IMR-90 (cell line): Measurements from ENCODE around the gene LHFPL6. TPM values are rescaled to one million over a fixed set of nuclear protein-coding genes. Genes with fewer than 3 reads are reported as not detected.

Experiments used
- ATAC-seq: fragments of 200-7000 bp; cut with Tn5 transposase; 2 replicates; pipeline ENCODE4 v1.9.1; 2020; ENCODE audit warnings: low read depth, mild to moderate bottlenecking, moderate library complexity
- BruUV-seq: library from RNA; stranded (reverse); fragments of 400-500 nt; replicated peaks from 2 replicates; lab custom pipeline; 2021; lab: Mats Ljungman, UMichigan
- CTCF ChIA-PET: fragments of 300-600 bp; formaldehyde crosslinking; extraction: SDS; loops from one replicate; lab custom pipeline; 2021; ENCODE audit warnings: antibody characterized with exemption; lab: Yijun Ruan, JAX
- POLR2A ChIA-PET: fragments of 300-600 bp; sonication (Branson Sonifier 250); formaldehyde crosslinking; loops from one replicate; lab custom pipeline; 2022; ENCODE audit warnings: antibody characterized with exemption; ENCODE audit not compliant: unreplicated experiment; lab: Charles Lee
- DNase-seq: peaks from one replicate; pipeline ENCODE4 v3.0.0; 2013
- H2AFZ ChIP-seq: replicated peaks from 2 replicates; pipeline ENCODE3; 2013; ENCODE audit warnings: low read length, mild to moderate bottlenecking; ENCODE audit not compliant: poor library complexity
- H2AK5ac ChIP-seq: 2 replicates; pipeline ENCODE4 v1.6.1; 2013; ENCODE audit warnings: low read depth, low read length, inconsistent platforms
- H2AK9ac ChIP-seq: replicated peaks from 2 replicates; pipeline ENCODE3; 2013; ENCODE audit warnings: mild to moderate bottlenecking, low read depth, low read length, moderate library complexity; ENCODE audit not compliant: poor library complexity
- H2BK120ac ChIP-seq: 2 replicates; pipeline ENCODE4 v1.6.1; 2013; ENCODE audit warnings: low read depth, low read length, inconsistent platforms
- H2BK15ac ChIP-seq: 3 replicates; pipeline ENCODE4 v1.6.1; 2013; ENCODE audit warnings: low read depth, low read length, inconsistent platforms
- H2BK20ac ChIP-seq: 2 replicates; pipeline ENCODE4 v1.6.1; 2013; ENCODE audit warnings: low read depth, mild to moderate bottlenecking, inconsistent platforms, low read length, moderate library complexity
- H2BK5ac ChIP-seq: 2 replicates; pipeline ENCODE4 v1.6.1; 2013; ENCODE audit warnings: mild to moderate bottlenecking, low read depth, low read length, inconsistent platforms; ENCODE audit not compliant: poor library complexity, severe bottlenecking
- H3K14ac ChIP-seq: replicated peaks from 2 replicates; pipeline ENCODE4 v1.6.1; 2013; ENCODE audit warnings: low read depth, low read length, inconsistent platforms
- H3K18ac ChIP-seq: 2 replicates; pipeline ENCODE4 v1.6.1; 2013; ENCODE audit warnings: low read depth, low read length, control low read depth
- H3K23ac ChIP-seq: 2 replicates; pipeline ENCODE4 v1.6.1; 2013; ENCODE audit warnings: low read depth, low read length, inconsistent platforms
- H3K27ac ChIP-seq: 2 replicates; pipeline ENCODE4 v1.5.1; 2013; ENCODE audit warnings: mild to moderate bottlenecking, control low read depth, low read length; ENCODE audit not compliant: insufficient read depth
- H3K27me3 ChIP-seq: 2 replicates; pipeline ENCODE4 v1.6.1; 2013; ENCODE audit warnings: low read length; ENCODE audit not compliant: control insufficient read depth, insufficient read depth
- H3K36me3 ChIP-seq: 2 replicates; pipeline ENCODE4 v1.6.1; 2013; ENCODE audit warnings: low read length, mixed read lengths; ENCODE audit not compliant: control insufficient read depth, insufficient read depth
- H3K4ac ChIP-seq: 2 replicates; pipeline ENCODE4 v1.6.1; 2013; ENCODE audit warnings: low read depth, low read length, inconsistent platforms
- H3K4me1 ChIP-seq: 2 replicates; pipeline ENCODE4 v1.6.1; 2013; ENCODE audit warnings: low read length, mixed read lengths; ENCODE audit not compliant: control insufficient read depth, insufficient read depth
- H3K4me2 ChIP-seq: 2 replicates; pipeline ENCODE4 v1.6.1; 2013; ENCODE audit warnings: low read depth, mild to moderate bottlenecking, control low read depth, low read length, moderate library complexity
- H3K4me3 ChIP-seq: 2 replicates; pipeline ENCODE4 v1.5.1; 2013; ENCODE audit warnings: low read depth, mild to moderate bottlenecking, control low read depth, low read length, moderate library complexity; ENCODE audit not compliant: insufficient read depth
- H3K56ac ChIP-seq: 2 replicates; pipeline ENCODE4 v1.6.1; 2013; ENCODE audit warnings: low read length, inconsistent platforms; ENCODE audit not compliant: insufficient read depth; ENCODE audit errors: extremely low read depth
- H3K79me1 ChIP-seq, 2 experiments: 2 replicates each; pipeline ENCODE4 v1.6.1; 2013; ENCODE audit warnings: low read length in 2 of 2, inconsistent platforms in 1 of 2, low read depth in 1 of 2
- H3K9ac ChIP-seq: 2 replicates; pipeline ENCODE4 v1.6.1; 2013; ENCODE audit warnings: low read depth, low read length, control low read depth
- H3K9me1 ChIP-seq: 2 replicates; pipeline ENCODE4 v1.6.1; 2013; ENCODE audit warnings: low read length, inconsistent platforms; ENCODE audit not compliant: insufficient read depth
- H3K9me3 ChIP-seq: 2 replicates; pipeline ENCODE4 v1.6.1; 2013; ENCODE audit warnings: low read length; ENCODE audit not compliant: control insufficient read depth, insufficient read depth
- H4K20me1 ChIP-seq: 2 replicates; pipeline ENCODE4 v1.6.1; 2013; ENCODE audit warnings: low read length, inconsistent platforms; ENCODE audit not compliant: insufficient read depth
- H4K5ac ChIP-seq: 2 replicates; pipeline ENCODE4 v1.6.1; 2013; ENCODE audit warnings: mild to moderate bottlenecking, low read depth, low read length, control low read depth
- H4K8ac ChIP-seq, 2 experiments: 2 replicates each; pipeline ENCODE4 v1.6.1; 2013; ENCODE audit warnings: low read depth in 2 of 2, low read length in 2 of 2, control low read depth in 1 of 2, inconsistent platforms in 1 of 2
- H4K91ac ChIP-seq: 2 replicates; pipeline ENCODE4 v1.6.1; 2013; ENCODE audit warnings: low read depth, low read length, inconsistent platforms; ENCODE audit not compliant: insufficient read depth
- FOS ChIP-seq: fragments of 150-350 bp; IDR thresholded peaks from 2 replicates; pipeline ENCODE4 v1.6.1; 2016; ENCODE audit warnings: low read depth, low read length
- NFE2L2 ChIP-seq: fragments of 150-350 bp; IDR thresholded peaks from 2 replicates; pipeline ENCODE4 v1.6.1; 2016; ENCODE audit warnings: low read depth, mild to moderate bottlenecking, low read length
- POLR2A ChIP-seq: IDR thresholded peaks from 2 replicates; pipeline ENCODE4 v1.6.1; 2012; ENCODE audit warnings: mild to moderate bottlenecking, low read depth, low read length
- SMC3 ChIP-seq: fragments of 150-350 bp; IDR thresholded peaks from 2 replicates; pipeline ENCODE4 v1.6.1; 2016; ENCODE audit warnings: low read depth, mild to moderate bottlenecking, antibody characterized with exemption, low read length, moderate library complexity
- dilution Hi-C: fragments of 300-500 bp; cut with HindIII; formaldehyde crosslinking; loops from one replicate; pipeline ENCODE4 v1.14.3; 2018; ENCODE audit warnings: low sequenced_read_pairs; ENCODE audit not compliant: unreplicated experiment
- in situ Hi-C: fragments of 300-500 bp; cut with MboI; formaldehyde crosslinking; loops from 3 replicates; pipeline ENCODE4 v1.14.3; 2019; ENCODE audit warnings: low sequenced_read_pairs, inconsistent platforms, mixed read lengths
- intact Hi-C: fragments of 100-400 bp; cut with micrococcal nuclease; formaldehyde crosslinking; loops from 2 replicates; pipeline ENCODE4 v1.10.0; 2022
- polyA plus RNA-seq, 3 experiments: library from polyadenylated mRNA; depleted of rRNA; stranded (reverse); fragments of >200 nt; gene quantifications; 2 replicates each; pipeline ENCODE4 v1.2.3, GENCODE V29; 2012; ENCODE audit warnings: low replicate concordance in 1 of 3
- total RNA-seq: library from RNA; depleted of rRNA; stranded (reverse); fragments of >200 nt; gene quantifications from 2 replicates; pipeline ENCODE4 v1.2.3, GENCODE V29; 2012
- TF ChIP-seq, protein P1 (sequence below): conservative IDR thresholded peaks from 2 replicates; pipeline ENCODE4 v1.5.1; 2012; ENCODE audit warnings: mild to moderate bottlenecking, low read depth, low read length, improper control_type of control experiment
- TF ChIP-seq, protein P2 (sequence below): fragments of 150-350 bp; IDR thresholded peaks from 2 replicates; pipeline ENCODE4 v1.6.1; 2016; ENCODE audit warnings: low read depth, mild to moderate bottlenecking, low read length, moderate library complexity, borderline replicate concordance

The LHFPL6 gene
- total and polyA plus RNA-seq, 2 of the 4 experiments (the other 2 are of a cell fraction), result 24.7 to 36.1 TPM

GRCh38 chr13:39450176-39450575 is 152.8 kb downstream of the LHFPL6 start:
- H3K9me3 ChIP-seq, result no peaks in the 10 kb centered on the region
- no peak overlapping the region for H2BK20ac ChIP-seq
- no peak overlapping the region for H3K9ac ChIP-seq
- no peak overlapping the region for H3K4ac ChIP-seq
- H2AFZ ChIP-seq, result no peak overlapping the region
- H3K9me1 ChIP-seq, result peaks cover 3% of the 10 kb centered on the region; the same call in 1 of the 2 replicates
- no peak overlapping the region for H3K14ac ChIP-seq
- no peak overlapping the region for H4K8ac ChIP-seq
- H4K91ac ChIP-seq, result no peak overlapping the region
- no peak overlapping the region for H3K4me3 ChIP-seq
- no peak overlapping the region for H3K27ac ChIP-seq
- H2AK9ac ChIP-seq, result no peak overlapping the region
- no TSS peak for BruUV-seq
- no peak overlapping the region for H2BK5ac ChIP-seq
- ATAC-seq (no peak), DNase-seq (no peak)
- no peak overlapping the region for H4K5ac ChIP-seq
- H3K27me3 ChIP-seq, result no peaks in the 10 kb centered on the region
- dilution Hi-C loops, result no loop called here
- H4K20me1 ChIP-seq, result no peaks in the 10 kb centered on the region
- no peak overlapping the region for H2BK120ac ChIP-seq
- H3K23ac ChIP-seq, result no peak overlapping the region
- ChIA-PET CTCF (interaction anchor here (0.7 kb wide), 1 partner anchor 306 kb away, joined by 5 read pairs; no protein-coding TSS in a partner anchor), POLR2A (no interaction called here)
- TF ChIP-seq NFE2L2 (no peak), POLR2A (no peak), SMC3 (no peak), FOS (no peak)
- TF ChIP-seq, protein P1, sequence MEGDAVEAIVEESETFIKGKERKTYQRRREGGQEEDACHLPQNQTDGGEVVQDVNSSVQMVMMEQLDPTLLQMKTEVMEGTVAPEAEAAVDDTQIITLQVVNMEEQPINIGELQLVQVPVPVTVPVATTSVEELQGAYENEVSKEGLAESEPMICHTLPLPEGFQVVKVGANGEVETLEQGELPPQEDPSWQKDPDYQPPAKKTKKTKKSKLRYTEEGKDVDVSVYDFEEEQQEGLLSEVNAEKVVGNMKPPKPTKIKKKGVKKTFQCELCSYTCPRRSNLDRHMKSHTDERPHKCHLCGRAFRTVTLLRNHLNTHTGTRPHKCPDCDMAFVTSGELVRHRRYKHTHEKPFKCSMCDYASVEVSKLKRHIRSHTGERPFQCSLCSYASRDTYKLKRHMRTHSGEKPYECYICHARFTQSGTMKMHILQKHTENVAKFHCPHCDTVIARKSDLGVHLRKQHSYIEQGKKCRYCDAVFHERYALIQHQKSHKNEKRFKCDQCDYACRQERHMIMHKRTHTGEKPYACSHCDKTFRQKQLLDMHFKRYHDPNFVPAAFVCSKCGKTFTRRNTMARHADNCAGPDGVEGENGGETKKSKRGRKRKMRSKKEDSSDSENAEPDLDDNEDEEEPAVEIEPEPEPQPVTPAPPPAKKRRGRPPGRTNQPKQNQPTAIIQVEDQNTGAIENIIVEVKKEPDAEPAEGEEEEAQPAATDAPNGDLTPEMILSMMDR, result no peak
- TF ChIP-seq, protein P2, sequence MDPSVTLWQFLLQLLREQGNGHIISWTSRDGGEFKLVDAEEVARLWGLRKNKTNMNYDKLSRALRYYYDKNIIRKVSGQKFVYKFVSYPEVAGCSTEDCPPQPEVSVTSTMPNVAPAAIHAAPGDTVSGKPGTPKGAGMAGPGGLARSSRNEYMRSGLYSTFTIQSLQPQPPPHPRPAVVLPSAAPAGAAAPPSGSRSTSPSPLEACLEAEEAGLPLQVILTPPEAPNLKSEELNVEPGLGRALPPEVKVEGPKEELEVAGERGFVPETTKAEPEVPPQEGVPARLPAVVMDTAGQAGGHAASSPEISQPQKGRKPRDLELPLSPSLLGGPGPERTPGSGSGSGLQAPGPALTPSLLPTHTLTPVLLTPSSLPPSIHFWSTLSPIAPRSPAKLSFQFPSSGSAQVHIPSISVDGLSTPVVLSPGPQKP, result no peak
- no peak overlapping the region for H3K4me2 ChIP-seq
- no peak overlapping the region for H3K18ac ChIP-seq
- no peaks in the 10 kb centered on the region for H3K36me3 ChIP-seq
- peaks cover 4% of the 10 kb centered on the region for H3K4me1 ChIP-seq
- intact Hi-C loops, result no loop called here
- in situ Hi-C loops, result no loop called here
- H3K56ac ChIP-seq, result no peak overlapping the region
- peaks cover 9 to 28% of the 10 kb centered on the region in 2 experiments; a peak in 3 of 4 replicates for H3K79me1 ChIP-seq
- H2AK5ac ChIP-seq, result no peak overlapping the region
- H2BK15ac ChIP-seq, result no peak overlapping the region
